GM20000 (cell line): ENCODE results near the gene RRAGA.
"Not testable (repeated sequence)": the region's sequence is repeated elsewhere in the genome, so short reads cannot be mapped to it uniquely, and the experiment has no call there.

Experiments used
- DNase-seq: peaks from one replicate; pipeline ENCODE4 v3.0.0; 2012; ENCODE audit warnings: low spot score
- TF ChIP-seq, protein P1 (sequence below): IDR thresholded peaks from 2 replicates; pipeline ENCODE4 v1.5.1; 2012; ENCODE audit warnings: mild to moderate bottlenecking, control low read depth; ENCODE audit errors: extremely low read depth, missing control alignments

RRAGA gene, protein sequence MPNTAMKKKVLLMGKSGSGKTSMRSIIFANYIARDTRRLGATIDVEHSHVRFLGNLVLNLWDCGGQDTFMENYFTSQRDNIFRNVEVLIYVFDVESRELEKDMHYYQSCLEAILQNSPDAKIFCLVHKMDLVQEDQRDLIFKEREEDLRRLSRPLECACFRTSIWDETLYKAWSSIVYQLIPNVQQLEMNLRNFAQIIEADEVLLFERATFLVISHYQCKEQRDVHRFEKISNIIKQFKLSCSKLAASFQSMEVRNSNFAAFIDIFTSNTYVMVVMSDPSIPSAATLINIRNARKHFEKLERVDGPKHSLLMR

DNA sequence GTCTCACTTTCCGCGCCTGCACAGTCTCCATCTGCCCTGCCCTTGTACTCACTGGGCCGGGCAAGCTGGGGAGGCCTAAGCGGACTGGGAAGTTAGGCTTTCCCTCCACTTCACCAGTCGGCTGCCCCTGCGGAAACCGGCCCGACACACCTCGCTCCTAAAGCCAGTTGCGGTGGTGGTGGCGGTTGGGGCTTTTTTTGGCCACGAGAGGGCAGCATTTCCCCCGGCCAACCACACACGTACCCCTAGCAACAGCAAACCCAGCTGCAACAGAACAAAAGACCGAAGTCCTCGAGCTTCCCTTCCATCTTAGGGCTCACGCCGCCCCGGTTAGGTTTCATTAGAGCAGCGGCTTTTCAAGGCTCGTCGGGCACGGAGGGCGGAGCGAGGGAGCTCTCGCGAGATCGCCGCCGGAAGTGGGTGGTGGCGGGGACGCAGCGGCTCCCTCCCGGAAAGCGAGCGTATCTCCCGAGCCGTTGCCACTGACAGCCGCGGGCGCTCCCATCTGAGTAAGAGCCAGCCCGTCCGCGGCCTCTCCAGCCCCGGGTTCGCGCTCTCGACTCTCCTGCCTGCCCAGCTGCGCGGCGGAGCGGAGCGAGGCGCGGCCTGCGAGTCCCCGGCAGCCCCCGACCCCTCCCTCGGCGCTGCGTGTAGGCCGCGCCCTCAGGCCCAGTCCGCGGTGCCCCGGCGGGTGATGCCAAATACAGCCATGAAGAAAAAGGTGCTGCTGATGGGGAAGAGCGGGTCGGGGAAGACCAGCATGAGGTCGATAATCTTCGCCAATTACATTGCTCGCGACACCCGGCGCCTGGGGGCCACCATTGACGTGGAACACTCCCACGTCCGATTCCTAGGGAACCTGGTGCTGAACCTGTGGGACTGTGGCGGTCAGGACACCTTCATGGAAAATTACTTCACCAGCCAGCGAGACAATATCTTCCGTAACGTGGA is at the start of gene RRAGA:
Gene RRAGA (plus strand): TSS at position 462 of the 951 bp plus-strand sequence. CDS start 233 bp downstream, at position 695.
- TF ChIP-seq, protein P1, sequence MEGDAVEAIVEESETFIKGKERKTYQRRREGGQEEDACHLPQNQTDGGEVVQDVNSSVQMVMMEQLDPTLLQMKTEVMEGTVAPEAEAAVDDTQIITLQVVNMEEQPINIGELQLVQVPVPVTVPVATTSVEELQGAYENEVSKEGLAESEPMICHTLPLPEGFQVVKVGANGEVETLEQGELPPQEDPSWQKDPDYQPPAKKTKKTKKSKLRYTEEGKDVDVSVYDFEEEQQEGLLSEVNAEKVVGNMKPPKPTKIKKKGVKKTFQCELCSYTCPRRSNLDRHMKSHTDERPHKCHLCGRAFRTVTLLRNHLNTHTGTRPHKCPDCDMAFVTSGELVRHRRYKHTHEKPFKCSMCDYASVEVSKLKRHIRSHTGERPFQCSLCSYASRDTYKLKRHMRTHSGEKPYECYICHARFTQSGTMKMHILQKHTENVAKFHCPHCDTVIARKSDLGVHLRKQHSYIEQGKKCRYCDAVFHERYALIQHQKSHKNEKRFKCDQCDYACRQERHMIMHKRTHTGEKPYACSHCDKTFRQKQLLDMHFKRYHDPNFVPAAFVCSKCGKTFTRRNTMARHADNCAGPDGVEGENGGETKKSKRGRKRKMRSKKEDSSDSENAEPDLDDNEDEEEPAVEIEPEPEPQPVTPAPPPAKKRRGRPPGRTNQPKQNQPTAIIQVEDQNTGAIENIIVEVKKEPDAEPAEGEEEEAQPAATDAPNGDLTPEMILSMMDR, result peak; percentile 70
- DNase-seq, result peak; percentile 96

DNA sequence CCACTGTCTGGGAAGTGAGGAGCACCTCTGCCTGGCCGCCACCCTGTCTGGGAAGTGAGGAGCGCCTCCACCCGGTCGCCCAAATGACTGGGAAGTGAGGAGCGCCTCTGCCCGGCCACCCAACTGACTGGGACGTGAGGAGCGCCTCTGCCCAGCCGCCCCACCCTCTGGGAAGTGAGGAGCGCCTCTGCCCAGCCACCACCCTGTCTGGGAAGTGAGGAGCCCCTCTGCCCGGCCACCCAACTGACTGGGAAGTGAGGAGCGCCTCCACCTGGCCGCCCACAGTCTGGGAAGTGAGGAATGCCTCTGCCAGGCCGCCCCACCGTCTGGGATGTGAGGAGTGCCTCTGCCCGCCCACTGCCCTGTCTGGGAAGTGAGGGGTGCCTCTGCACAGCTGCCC is 49.1 kb upstream of the RRAGA start:
- TF ChIP-seq, protein P1, result no peak
- DNase-seq, result no peak

DNA sequence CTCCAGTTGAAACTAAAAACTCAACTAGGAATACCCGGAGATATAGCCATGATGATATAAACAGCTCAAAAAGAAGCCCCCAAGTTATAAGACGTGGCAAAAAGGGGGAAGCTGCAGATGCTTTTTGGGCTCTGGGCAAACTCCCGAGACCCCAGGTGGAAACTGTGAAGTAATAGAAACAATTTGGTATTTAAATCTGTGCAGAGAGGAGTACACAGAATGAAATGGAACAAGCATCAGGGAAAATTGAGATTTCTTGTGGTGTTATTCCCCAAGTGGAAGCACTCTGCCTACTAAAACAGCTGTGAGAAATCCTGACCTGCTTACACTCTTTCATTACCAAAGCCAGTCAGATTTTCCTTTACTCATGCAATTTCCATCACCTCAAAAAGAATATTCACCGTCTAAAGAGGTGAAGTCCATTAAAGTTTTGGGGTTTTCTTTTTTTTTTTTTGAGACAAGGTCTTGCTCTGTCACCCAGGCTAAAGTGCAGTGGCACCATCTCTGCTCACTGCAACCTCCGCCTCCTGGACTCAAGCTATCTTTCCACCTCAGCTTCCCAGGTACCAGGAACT is 39.7 kb upstream of the RRAGA start:
- DNase-seq, result no peak
- TF ChIP-seq, protein P1, result no peak

DNA sequence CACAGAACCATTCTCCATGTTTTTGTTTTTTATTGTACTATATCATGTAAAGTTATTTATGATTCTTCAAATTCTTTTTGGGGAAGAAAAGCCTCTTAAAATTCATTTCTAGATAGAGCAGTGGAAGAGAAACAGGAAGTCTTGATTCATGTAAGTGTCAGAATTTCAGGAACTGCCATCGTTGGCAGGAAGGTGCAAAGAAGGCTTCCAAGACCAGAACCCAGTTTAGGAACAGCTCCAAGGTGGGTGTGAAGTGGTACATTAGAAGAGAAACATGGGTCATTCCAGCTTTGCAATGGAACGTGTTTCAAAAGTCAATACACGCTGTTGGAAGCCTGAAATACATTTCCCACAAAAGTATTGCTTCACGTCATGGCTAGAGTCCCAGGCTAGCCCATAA is 31.0 kb upstream of the RRAGA start:
- DNase-seq, result no peak
- TF ChIP-seq, protein P1, result no peak

DNA sequence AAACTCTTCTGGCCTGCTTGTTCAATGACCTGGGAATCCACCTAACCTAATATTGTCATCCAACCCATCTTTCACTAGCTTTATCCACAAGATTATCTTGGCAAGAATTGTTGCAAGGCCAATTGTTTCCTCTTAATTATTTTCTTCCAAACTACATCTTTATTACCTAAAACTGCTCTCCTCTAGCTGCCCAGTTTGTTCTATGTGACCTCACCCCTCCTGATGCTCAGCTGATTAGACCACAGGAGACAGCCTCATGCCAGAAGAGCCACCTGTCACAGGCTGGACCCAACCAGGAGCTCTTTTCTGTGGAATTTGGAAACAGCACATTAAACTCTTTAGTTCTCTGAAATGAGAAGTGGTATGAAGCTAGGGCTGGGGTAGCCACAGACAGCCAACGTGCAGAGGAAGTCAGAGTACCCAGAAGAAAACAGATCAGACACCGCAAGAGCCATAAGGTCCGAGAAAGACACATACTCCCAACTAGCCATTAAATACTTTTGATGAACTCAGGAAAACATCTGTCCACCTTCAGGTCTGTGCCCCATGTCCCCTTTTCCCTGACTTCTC is 28.3 kb upstream of the RRAGA start:
- TF ChIP-seq, protein P1, result no peak
- DNase-seq, result no peak

DNA sequence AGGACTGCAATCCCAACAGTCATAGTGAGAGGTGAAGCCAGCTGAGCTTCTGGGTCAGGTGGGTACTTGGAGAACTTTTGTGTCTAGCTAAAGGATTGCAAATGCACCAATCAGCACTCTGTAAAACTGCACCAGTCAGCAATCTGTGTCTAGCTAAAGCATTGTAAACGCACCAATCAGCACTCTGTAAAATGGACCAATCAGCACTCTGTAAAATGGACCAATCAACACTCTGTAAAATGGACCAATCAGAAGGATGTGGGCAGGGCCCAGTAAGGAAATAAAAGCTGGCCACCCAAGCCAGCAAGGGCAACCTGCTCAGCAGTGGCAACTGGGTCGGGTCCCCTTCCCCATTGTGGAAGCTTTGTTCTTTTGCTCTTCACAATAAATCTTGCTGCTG is 27.6 kb upstream of the RRAGA start:
- DNase-seq, result not testable (repeated sequence)

DNA sequence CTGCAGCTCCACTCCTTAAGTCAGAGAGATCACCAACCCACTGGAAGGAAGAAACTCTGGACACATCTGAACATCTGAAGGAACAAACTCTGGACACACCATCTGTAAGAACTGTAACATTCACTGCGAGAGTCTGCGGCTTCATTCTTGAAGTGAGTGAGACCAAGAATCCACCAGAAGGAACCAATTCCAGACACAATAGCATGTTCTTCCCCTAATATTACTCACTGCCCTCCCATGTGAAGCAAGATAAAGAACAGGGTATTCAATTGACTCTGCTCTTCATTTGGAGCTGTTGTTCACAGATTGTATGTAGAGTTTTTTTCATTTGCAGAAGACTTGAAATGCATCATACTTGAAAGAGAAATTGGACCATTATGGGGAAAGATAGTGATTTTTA is 27.0 kb upstream of the RRAGA start:
- TF ChIP-seq, protein P1, result no peak
- no peak for DNase-seq
